ENCODE measurements around the gene C9orf85.
"Not testable (repeated sequence)": the region's sequence is repeated elsewhere in the genome, so short reads cannot be mapped to it uniquely, and the experiment has no call there.

Gene C9orf85

DNA sequence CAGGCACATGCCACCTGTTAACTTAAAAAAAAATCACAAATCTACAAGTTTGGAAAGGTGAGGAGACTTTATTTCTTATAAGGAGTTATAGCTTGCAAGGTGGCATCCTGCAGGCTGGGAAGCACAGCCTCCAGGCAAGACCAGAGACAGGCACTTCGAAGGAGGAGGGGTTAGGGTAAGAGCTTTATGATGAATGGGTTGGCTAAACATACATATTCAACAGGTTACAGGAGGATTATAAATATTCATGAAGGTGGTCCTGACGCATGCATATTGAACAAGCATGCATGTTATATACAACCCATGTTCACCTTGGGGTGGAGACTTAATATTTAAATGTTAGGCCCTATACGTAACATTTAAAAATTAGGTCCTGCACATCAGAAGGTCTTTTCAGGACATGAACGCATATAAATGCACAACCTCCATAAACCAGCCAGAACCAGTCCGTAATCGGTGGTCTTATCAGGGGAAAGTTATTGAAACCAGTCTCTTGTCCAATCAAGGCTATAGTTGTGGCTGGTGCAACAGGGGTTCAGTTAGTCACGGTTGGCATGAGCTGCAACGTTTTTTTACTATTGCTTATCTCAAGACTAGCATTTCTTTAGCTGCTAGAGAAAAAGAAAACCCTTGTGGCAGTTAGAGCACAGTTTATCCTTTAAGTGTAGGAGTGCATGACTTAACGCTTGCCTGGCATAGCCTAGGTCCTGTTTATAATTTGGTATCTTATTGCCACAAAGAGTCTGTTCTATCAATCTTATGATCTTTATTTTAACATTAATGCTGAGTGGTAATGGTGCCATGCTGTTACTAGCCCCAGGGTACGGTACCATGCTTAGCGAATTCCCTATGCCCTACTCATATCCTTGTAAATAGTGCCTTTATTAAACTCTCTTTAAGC is 76.3 kb downstream of the C9orf85 start:
- Histone ChIP-seq H3K27me3 (ENCODE audit: insufficient read depth, poor library complexity, severe bottlenecking) (no peaks in the 10 kb centered on the region), H3K27ac (replicated peaks) (no peak overlapping the region), H3K4me3 (replicated peaks; ENCODE audit: insufficient read depth, low read length) (no peak overlapping the region)
- no peak for DNase-seq (ENCODE audit: low read depth in 1 of 2, low spot score in 1 of 2)
- TF ChIP-seq SPI1 (IDR thresholded peaks at IDR 0.05; ENCODE audit: borderline replicate concordance, low read depth) (no peak), GABPA (IDR thresholded peaks at IDR 0.05; ENCODE audit: low read depth) (no peak)

DNA sequence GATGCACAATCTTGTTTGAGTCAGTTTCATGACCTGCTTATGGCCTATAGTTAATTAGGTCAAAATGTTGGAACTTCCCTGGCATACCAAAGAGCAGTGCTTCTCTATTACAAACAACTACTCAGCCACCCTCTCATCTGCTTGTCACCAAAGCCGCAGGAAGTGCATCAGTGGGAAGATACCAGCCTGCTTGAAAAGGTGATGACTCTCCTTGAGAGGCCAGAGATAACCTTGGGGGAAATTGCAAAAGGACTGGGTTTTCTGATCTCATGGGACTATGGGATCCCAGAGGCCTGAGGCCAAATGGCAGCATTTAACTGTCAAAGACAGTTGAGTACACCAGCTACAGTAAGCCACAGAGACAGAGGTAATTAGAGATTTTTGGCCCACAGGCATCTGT is 79.0 kb downstream of the C9orf85 start:
- DNase-seq (ENCODE audit: low read depth in 1 of 2, low spot score in 1 of 2) = no peak
- Histone ChIP-seq H3K4me3 (replicated peaks; ENCODE audit: insufficient read depth, low read length) (no peak overlapping the region), H3K27me3 (ENCODE audit: insufficient read depth, poor library complexity, severe bottlenecking) (no peaks in the 10 kb centered on the region), H3K27ac (replicated peaks) (no peak overlapping the region)
- TF ChIP-seq GABPA (IDR thresholded peaks at IDR 0.05; ENCODE audit: low read depth) (no peak), POLR2AphosphoS5 (IDR thresholded peaks at IDR 0.05; ENCODE audit: low read depth) (no peak)
- TF ChIP-seq, protein P1, sequence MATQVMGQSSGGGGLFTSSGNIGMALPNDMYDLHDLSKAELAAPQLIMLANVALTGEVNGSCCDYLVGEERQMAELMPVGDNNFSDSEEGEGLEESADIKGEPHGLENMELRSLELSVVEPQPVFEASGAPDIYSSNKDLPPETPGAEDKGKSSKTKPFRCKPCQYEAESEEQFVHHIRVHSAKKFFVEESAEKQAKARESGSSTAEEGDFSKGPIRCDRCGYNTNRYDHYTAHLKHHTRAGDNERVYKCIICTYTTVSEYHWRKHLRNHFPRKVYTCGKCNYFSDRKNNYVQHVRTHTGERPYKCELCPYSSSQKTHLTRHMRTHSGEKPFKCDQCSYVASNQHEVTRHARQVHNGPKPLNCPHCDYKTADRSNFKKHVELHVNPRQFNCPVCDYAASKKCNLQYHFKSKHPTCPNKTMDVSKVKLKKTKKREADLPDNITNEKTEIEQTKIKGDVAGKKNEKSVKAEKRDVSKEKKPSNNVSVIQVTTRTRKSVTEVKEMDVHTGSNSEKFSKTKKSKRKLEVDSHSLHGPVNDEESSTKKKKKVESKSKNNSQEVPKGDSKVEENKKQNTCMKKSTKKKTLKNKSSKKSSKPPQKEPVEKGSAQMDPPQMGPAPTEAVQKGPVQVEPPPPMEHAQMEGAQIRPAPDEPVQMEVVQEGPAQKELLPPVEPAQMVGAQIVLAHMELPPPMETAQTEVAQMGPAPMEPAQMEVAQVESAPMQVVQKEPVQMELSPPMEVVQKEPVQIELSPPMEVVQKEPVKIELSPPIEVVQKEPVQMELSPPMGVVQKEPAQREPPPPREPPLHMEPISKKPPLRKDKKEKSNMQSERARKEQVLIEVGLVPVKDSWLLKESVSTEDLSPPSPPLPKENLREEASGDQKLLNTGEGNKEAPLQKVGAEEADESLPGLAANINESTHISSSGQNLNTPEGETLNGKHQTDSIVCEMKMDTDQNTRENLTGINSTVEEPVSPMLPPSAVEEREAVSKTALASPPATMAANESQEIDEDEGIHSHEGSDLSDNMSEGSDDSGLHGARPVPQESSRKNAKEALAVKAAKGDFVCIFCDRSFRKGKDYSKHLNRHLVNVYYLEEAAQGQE (IDR thresholded peaks at IDR 0.05; ENCODE audit: insufficient replicate concordance, low read depth) = no peak
- TF ChIP-seq, protein P2, sequence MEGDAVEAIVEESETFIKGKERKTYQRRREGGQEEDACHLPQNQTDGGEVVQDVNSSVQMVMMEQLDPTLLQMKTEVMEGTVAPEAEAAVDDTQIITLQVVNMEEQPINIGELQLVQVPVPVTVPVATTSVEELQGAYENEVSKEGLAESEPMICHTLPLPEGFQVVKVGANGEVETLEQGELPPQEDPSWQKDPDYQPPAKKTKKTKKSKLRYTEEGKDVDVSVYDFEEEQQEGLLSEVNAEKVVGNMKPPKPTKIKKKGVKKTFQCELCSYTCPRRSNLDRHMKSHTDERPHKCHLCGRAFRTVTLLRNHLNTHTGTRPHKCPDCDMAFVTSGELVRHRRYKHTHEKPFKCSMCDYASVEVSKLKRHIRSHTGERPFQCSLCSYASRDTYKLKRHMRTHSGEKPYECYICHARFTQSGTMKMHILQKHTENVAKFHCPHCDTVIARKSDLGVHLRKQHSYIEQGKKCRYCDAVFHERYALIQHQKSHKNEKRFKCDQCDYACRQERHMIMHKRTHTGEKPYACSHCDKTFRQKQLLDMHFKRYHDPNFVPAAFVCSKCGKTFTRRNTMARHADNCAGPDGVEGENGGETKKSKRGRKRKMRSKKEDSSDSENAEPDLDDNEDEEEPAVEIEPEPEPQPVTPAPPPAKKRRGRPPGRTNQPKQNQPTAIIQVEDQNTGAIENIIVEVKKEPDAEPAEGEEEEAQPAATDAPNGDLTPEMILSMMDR (IDR thresholded peaks at IDR 0.05; ENCODE audit: insufficient read depth, low read length) = no peak

GRCh38 chr9:72005451-72005850 is 94.0 kb downstream of the C9orf85 start:
- no peak overlapping the region for H3K27ac ChIP-seq (replicated peaks)
- TF ChIP-seq GABPA (IDR thresholded peaks at IDR 0.05; ENCODE audit: low read depth) = no peak
- TF ChIP-seq, protein P2 (IDR thresholded peaks at IDR 0.05; ENCODE audit: insufficient read depth, low read length) = no peak
- TF ChIP-seq, protein P1 (IDR thresholded peaks at IDR 0.05; ENCODE audit: insufficient replicate concordance, low read depth) = no peak
- no peak for TF ChIP-seq SPI1 (IDR thresholded peaks at IDR 0.05; ENCODE audit: borderline replicate concordance, low read depth)
- TF ChIP-seq POLR2AphosphoS5 (IDR thresholded peaks at IDR 0.05; ENCODE audit: low read depth) = no peak
- no peak overlapping the region for H3K4me3 ChIP-seq (replicated peaks; ENCODE audit: insufficient read depth, low read length)
- DNase-seq (ENCODE audit: low read depth in 1 of 2, low spot score in 1 of 2) = no peak
- H3K27me3 ChIP-seq (ENCODE audit: insufficient read depth, poor library complexity, severe bottlenecking) = no peaks in the 10 kb centered on the region

DNA sequence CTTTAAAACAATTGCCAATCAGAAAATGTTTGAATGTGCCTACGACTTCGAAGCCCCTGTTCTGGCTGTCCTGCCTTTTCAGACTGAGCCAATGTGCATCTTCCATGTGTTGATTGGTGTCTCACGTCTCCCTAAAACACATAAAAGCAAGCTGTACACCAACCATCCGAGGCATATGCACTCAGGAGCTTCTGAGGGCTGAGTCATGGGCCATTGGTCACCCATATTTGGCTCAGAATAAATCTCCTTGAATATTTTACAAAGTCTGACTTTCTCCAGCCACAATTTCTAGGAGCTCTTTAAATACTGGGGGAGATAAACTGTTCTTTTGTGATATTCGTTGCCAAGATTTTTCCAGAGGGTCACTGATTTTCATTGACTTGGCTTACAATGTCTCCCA is 95.1 kb downstream of the C9orf85 start:
- H3K27me3 ChIP-seq (ENCODE audit: insufficient read depth, poor library complexity, severe bottlenecking) = no peaks in the 10 kb centered on the region
- TF ChIP-seq, protein P1 (IDR thresholded peaks at IDR 0.05; ENCODE audit: insufficient replicate concordance, low read depth) = no peak
- no peak for TF ChIP-seq GABPA (IDR thresholded peaks at IDR 0.05; ENCODE audit: low read depth)
- no peak for DNase-seq (ENCODE audit: low read depth in 1 of 2, low spot score in 1 of 2)
- H3K4me3 ChIP-seq (replicated peaks; ENCODE audit: insufficient read depth, low read length) = no peak overlapping the region
- no peak overlapping the region for H3K27ac ChIP-seq (replicated peaks)

- H3K27me3 ChIP-seq (ENCODE audit: insufficient read depth, poor library complexity, severe bottlenecking); H3K27ac ChIP-seq (replicated peaks); H3K4me3 ChIP-seq (replicated peaks; ENCODE audit: insufficient read depth, low read length); DNase-seq (ENCODE audit: low read depth in 1 of 2, low spot score in 1 of 2): not testable (repeated sequence)
These were observed 96.3 kb downstream of the C9orf85 start for GRCh38 chr9:72007726-72008125.

Data from HL-60 (cell line).